ENCODE data around the gene OPA3.

- no peak for TF ChIP-seq CTCF (conservative IDR thresholded peaks at IDR 0.05; ENCODE audit: low read depth, low read length)
- no peak for TF ChIP-seq EZH2 (IDR thresholded peaks at IDR 0.05; ENCODE audit: borderline replicate concordance, low read depth, low read length, poor library complexity, severe bottlenecking)
These were observed 60.0 kb downstream of the OPA3 start for GRCh38 chr19:45524575-45525129.
